GM23338 (cell line): ENCODE measurements around the gene SEPTIN8. TPM values are rescaled to one million over a fixed set of nuclear protein-coding genes. Genes with fewer than 3 reads are reported as not detected.

Experiments
- ATAC-seq: fragments of 200-7000 bp; cut with Tn5 transposase; 3 replicates; pipeline ENCODE4 v1.9.1; 2020
- DNase-seq: peaks from one replicate; pipeline ENCODE4 v3.0.0-alpha.2; 2015; ENCODE audit warnings: low spot score
- H2AFZ ChIP-seq: fragments of 200-600 bp; sonication (generic); 2 replicates; pipeline ENCODE4 v1.8.0; 2016; ENCODE audit warnings: antibody characterized with exemption, mild to moderate bottlenecking, moderate library complexity
- H3F3A ChIP-seq: fragments of 200-600 bp; sonication (generic); replicated peaks from 2 replicates; pipeline ENCODE4 v1.8.0; 2017; ENCODE audit warnings: antibody characterized with exemption, mixed run types, low read depth
- H3K27ac ChIP-seq: fragments of 200-600 bp; sonication (generic); 2 replicates; pipeline ENCODE4 v1.6.1; 2016; ENCODE audit warnings: low read depth
- H3K27me3 ChIP-seq: fragments of 200-600 bp; sonication (generic); 2 replicates; pipeline ENCODE4 v1.8.0; 2016; ENCODE audit warnings: mild to moderate bottlenecking, mixed run types, moderate library complexity; ENCODE audit not compliant: insufficient read depth
- H3K36me3 ChIP-seq: fragments of 200-600 bp; sonication (generic); 2 replicates; pipeline ENCODE4 v1.8.0; 2016; ENCODE audit warnings: mild to moderate bottlenecking; ENCODE audit not compliant: insufficient read depth
- H3K4me1 ChIP-seq: fragments of 200-600 bp; sonication (generic); 2 replicates; pipeline ENCODE4 v1.8.0; 2016; ENCODE audit warnings: mild to moderate bottlenecking, moderate library complexity; ENCODE audit not compliant: insufficient read depth
- H3K4me2 ChIP-seq: fragments of 200-600 bp; sonication (generic); 2 replicates; pipeline ENCODE4 v1.7.1; 2017; ENCODE audit warnings: mixed run types
- H3K4me3 ChIP-seq: fragments of 200-600 bp; sonication (generic); 2 replicates; pipeline ENCODE4 v1.6.1; 2016; ENCODE audit warnings: mixed run types
- H3K79me2 ChIP-seq: fragments of 200-600 bp; sonication (generic); replicated peaks from 2 replicates; pipeline ENCODE4 v1.8.0; 2017; ENCODE audit warnings: mild to moderate bottlenecking; ENCODE audit not compliant: insufficient read depth
- H3K9me2 ChIP-seq: fragments of 200-600 bp; sonication (generic); 2 replicates; pipeline ENCODE4 v1.8.0; 2017; ENCODE audit not compliant: insufficient read depth
- H4K20me1 ChIP-seq: fragments of 200-600 bp; sonication (generic); replicated peaks from 2 replicates; pipeline ENCODE4 v1.8.0; 2017; ENCODE audit warnings: mild to moderate bottlenecking; ENCODE audit not compliant: insufficient read depth
- H3K27ac Mint-ChIP-seq: 2 replicates; pipeline ENCODE4 v1.8.0; 2020; ENCODE audit warnings: inconsistent platforms, mild to moderate bottlenecking, moderate library complexity, mixed read lengths
- H3K27me3 Mint-ChIP-seq: 3 replicates; pipeline ENCODE4 v1.8.0; 2022; ENCODE audit warnings: low read depth, mild to moderate bottlenecking, moderate library complexity, mixed read lengths, inconsistent platforms; ENCODE audit not compliant: insufficient read depth, poor library complexity
- H3K36me3 Mint-ChIP-seq: 3 replicates; pipeline ENCODE4 v1.8.0; 2021; ENCODE audit warnings: low read depth, mild to moderate bottlenecking, inconsistent platforms, moderate library complexity, mixed read lengths
- H3K4me1 Mint-ChIP-seq: 3 replicates; pipeline ENCODE4 v1.8.0; 2020; ENCODE audit warnings: mild to moderate bottlenecking, inconsistent platforms, mixed read lengths
- H3K4me3 Mint-ChIP-seq: 3 replicates; pipeline ENCODE4 v1.8.0; 2021; ENCODE audit warnings: moderate library complexity, mild to moderate bottlenecking, inconsistent platforms, mixed read lengths
- H3K9me3 Mint-ChIP-seq: 3 replicates; pipeline ENCODE4 v1.8.0; 2020; ENCODE audit warnings: moderate library complexity, mild to moderate bottlenecking, inconsistent platforms, mixed read lengths
- CREB1 ChIP-seq: fragments of 250-450 bp; sonication (Bioruptor Pico); IDR thresholded peaks from 2 replicates; pipeline ENCODE4 v1.5.0; 2020; ENCODE audit warnings: low read depth, mild to moderate bottlenecking, moderate library complexity
- EZH2 ChIP-seq: fragments of 200-600 bp; sonication (generic); IDR thresholded peaks from one replicate; pipeline ENCODE4 v1.8.0; 2017; ENCODE audit warnings: antibody characterized with exemption, mild to moderate bottlenecking, low read depth; ENCODE audit not compliant: unreplicated experiment
- JUNB ChIP-seq: IDR thresholded peaks from one replicate; pipeline ENCODE4 v1.6.1; 2016; ENCODE audit warnings: antibody characterized with exemption; ENCODE audit not compliant: unreplicated experiment
- NANOG ChIP-seq: IDR thresholded peaks from 2 replicates; pipeline ENCODE4 v1.6.1; 2016; ENCODE audit warnings: antibody characterized with exemption, borderline replicate concordance
- POLR2AphosphoS5 ChIP-seq: IDR thresholded peaks from 2 replicates; pipeline ENCODE4 v1.6.1; 2016; ENCODE audit warnings: antibody characterized with exemption, low read depth
- STAT1 ChIP-seq: IDR thresholded peaks from one replicate; pipeline ENCODE4 v1.6.1; 2016; ENCODE audit warnings: antibody characterized with exemption; ENCODE audit not compliant: unreplicated experiment
- ZNF114 ChIP-seq: fragments of 250-450 bp; sonication (Bioruptor Pico); IDR thresholded peaks from 2 replicates; pipeline ENCODE4 v1.5.0; 2020; ENCODE audit warnings: mild to moderate bottlenecking, moderate library complexity
- polyA plus RNA-seq: library from polyadenylated mRNA; unstranded; fragments of >200 nt; fragmentation: Nextera tagmentation; extraction: Ambion mirVana; gene quantifications from 2 replicates; pipeline ENCODE4 v1.2.1, GENCODE V29; 2016
- total RNA-seq: library from RNA; depleted of rRNA; stranded (reverse); fragments of >200 nt; shearing (Covaris generic); gene quantifications from 2 replicates; pipeline ENCODE4 v1.2.3, GENCODE V29; 2014
- TF ChIP-seq, protein P1 (sequence below): fragments of 250-450 bp; sonication (Bioruptor Pico); IDR thresholded peaks from 2 replicates; pipeline ENCODE4 v1.5.0; 2020; ENCODE audit warnings: mild to moderate bottlenecking, moderate library complexity
- TF ChIP-seq, protein P2 (sequence below), 2 experiments: fragments of 200-600 bp in 1 of 2; sonication (generic) in 1 of 2; conservative IDR thresholded peaks; 2 replicates each; pipeline versions ENCODE4 v1.5.1 to v1.6.1; 2016 to 2017; ENCODE audit warnings: antibody characterized with exemption in 2 of 2, low read depth in 2 of 2, mild to moderate bottlenecking in 2 of 2, moderate library complexity in 1 of 2
- TF ChIP-seq, protein P3 (sequence below): IDR thresholded peaks from one replicate; pipeline ENCODE4 v1.6.1; 2018; ENCODE audit warnings: antibody characterized with exemption; ENCODE audit not compliant: unreplicated experiment

The SEPTIN8 gene
- total and polyA plus RNA-seq, 2 experiments from 2014 or later = 8.8 to 45.0 TPM

DNA sequence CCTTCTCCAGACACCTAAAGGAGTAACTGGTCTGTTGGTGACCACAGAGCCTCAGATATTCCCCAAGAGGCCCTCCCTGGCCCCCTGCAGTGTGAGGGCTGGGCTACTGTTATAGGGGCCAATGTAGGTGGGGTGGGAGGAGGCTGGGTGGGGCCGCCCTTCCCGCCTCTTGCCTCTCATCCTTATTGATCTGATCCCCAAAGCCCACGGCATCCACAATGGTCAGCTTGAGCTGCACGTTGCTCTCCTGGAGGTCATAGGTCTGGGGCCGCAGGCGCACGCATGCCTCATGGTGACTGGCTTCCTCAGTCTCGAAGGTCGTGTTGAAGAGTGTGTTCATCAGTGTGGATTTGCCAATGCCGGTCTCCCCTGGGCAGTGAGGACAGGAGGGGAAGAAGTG is 13.0 kb downstream of the SEPTIN8 start:
- H3K4me1 Mint-ChIP-seq = no peaks in the 10 kb centered on the region; the same call in 2 of the 3 replicates
- H3K9me2 ChIP-seq = no peaks in the 10 kb centered on the region

More for the DNA sequence above, 13.0 kb downstream of the SEPTIN8 start:
- Histone ChIP-seq H3K27ac (no peak overlapping the region), H3K27me3 (no peaks in the 10 kb centered on the region), H3F3A (no peaks in the 10 kb centered on the region), H3K4me1 (no peaks in the 10 kb centered on the region), H3K79me2 (no peaks in the 10 kb centered on the region), H3K4me3 (no peak overlapping the region), H2AFZ (no peak overlapping the region), H4K20me1 (no peaks in the 10 kb centered on the region), H3K36me3 (no peaks in the 10 kb centered on the region), H3K4me2 (no peak overlapping the region)
- TF ChIP-seq STAT1 = no peak
- TF ChIP-seq, protein P1, sequence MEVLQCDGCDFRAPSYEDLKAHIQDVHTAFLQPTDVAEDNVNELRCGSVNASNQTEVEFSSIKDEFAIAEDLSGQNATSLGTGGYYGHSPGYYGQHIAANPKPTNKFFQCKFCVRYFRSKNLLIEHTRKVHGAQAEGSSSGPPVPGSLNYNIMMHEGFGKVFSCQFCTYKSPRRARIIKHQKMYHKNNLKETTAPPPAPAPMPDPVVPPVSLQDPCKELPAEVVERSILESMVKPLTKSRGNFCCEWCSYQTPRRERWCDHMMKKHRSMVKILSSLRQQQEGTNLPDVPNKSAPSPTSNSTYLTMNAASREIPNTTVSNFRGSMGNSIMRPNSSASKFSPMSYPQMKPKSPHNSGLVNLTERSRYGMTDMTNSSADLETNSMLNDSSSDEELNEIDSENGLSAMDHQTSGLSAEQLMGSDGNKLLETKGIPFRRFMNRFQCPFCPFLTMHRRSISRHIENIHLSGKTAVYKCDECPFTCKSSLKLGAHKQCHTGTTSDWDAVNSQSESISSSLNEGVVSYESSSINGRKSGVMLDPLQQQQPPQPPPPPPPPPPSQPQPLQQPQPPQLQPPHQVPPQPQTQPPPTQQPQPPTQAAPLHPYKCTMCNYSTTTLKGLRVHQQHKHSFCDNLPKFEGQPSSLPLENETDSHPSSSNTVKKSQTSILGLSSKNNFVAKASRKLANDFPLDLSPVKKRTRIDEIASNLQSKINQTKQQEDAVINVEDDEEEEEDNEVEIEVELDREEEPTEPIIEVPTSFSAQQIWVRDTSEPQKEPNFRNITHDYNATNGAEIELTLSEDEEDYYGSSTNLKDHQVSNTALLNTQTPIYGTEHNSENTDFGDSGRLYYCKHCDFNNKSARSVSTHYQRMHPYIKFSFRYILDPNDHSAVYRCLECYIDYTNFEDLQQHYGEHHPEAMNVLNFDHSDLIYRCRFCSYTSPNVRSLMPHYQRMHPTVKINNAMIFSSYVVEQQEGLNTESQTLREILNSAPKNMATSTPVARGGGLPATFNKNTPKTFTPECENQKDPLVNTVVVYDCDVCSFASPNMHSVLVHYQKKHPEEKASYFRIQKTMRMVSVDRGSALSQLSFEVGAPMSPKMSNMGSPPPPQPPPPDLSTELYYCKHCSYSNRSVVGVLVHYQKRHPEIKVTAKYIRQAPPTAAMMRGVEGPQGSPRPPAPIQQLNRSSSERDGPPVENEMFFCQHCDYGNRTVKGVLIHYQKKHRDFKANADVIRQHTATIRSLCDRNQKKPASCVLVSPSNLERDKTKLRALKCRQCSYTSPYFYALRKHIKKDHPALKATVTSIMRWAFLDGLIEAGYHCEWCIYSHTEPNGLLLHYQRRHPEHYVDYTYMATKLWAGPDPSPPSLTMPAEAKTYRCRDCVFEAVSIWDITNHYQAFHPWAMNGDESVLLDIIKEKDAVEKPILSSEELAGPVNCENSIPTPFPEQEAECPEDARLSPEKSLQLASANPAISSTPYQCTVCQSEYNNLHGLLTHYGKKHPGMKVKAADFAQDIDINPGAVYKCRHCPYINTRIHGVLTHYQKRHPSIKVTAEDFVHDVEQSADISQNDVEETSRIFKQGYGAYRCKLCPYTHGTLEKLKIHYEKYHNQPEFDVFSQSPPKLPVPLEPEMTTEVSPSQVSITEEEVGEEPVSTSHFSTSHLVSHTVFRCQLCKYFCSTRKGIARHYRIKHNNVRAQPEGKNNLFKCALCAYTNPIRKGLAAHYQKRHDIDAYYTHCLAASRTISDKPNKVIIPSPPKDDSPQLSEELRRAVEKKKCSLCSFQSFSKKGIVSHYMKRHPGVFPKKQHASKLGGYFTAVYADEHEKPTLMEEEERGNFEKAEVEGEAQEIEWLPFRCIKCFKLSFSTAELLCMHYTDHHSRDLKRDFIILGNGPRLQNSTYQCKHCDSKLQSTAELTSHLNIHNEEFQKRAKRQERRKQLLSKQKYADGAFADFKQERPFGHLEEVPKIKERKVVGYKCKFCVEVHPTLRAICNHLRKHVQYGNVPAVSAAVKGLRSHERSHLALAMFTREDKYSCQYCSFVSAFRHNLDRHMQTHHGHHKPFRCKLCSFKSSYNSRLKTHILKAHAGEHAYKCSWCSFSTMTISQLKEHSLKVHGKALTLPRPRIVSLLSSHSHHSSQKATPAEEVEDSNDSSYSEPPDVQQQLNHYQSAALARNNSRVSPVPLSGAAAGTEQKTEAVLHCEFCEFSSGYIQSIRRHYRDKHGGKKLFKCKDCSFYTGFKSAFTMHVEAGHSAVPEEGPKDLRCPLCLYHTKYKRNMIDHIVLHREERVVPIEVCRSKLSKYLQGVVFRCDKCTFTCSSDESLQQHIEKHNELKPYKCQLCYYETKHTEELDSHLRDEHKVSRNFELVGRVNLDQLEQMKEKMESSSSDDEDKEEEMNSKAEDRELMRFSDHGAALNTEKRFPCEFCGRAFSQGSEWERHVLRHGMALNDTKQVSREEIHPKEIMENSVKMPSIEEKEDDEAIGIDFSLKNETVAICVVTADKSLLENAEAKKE (CRISPR knock-in tag) = no peak
- TF ChIP-seq ZNF114 (CRISPR knock-in tag) = no peak
- no peak for TF ChIP-seq JUNB
- TF ChIP-seq NANOG = no peak
- TF ChIP-seq, protein P2, sequence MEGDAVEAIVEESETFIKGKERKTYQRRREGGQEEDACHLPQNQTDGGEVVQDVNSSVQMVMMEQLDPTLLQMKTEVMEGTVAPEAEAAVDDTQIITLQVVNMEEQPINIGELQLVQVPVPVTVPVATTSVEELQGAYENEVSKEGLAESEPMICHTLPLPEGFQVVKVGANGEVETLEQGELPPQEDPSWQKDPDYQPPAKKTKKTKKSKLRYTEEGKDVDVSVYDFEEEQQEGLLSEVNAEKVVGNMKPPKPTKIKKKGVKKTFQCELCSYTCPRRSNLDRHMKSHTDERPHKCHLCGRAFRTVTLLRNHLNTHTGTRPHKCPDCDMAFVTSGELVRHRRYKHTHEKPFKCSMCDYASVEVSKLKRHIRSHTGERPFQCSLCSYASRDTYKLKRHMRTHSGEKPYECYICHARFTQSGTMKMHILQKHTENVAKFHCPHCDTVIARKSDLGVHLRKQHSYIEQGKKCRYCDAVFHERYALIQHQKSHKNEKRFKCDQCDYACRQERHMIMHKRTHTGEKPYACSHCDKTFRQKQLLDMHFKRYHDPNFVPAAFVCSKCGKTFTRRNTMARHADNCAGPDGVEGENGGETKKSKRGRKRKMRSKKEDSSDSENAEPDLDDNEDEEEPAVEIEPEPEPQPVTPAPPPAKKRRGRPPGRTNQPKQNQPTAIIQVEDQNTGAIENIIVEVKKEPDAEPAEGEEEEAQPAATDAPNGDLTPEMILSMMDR (conservative IDR thresholded peaks at IDR 0.05; ENCODE audit: low read depth in 2 of 2) = no peak
- TF ChIP-seq, protein P3, sequence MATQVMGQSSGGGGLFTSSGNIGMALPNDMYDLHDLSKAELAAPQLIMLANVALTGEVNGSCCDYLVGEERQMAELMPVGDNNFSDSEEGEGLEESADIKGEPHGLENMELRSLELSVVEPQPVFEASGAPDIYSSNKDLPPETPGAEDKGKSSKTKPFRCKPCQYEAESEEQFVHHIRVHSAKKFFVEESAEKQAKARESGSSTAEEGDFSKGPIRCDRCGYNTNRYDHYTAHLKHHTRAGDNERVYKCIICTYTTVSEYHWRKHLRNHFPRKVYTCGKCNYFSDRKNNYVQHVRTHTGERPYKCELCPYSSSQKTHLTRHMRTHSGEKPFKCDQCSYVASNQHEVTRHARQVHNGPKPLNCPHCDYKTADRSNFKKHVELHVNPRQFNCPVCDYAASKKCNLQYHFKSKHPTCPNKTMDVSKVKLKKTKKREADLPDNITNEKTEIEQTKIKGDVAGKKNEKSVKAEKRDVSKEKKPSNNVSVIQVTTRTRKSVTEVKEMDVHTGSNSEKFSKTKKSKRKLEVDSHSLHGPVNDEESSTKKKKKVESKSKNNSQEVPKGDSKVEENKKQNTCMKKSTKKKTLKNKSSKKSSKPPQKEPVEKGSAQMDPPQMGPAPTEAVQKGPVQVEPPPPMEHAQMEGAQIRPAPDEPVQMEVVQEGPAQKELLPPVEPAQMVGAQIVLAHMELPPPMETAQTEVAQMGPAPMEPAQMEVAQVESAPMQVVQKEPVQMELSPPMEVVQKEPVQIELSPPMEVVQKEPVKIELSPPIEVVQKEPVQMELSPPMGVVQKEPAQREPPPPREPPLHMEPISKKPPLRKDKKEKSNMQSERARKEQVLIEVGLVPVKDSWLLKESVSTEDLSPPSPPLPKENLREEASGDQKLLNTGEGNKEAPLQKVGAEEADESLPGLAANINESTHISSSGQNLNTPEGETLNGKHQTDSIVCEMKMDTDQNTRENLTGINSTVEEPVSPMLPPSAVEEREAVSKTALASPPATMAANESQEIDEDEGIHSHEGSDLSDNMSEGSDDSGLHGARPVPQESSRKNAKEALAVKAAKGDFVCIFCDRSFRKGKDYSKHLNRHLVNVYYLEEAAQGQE = no peak
- no peak for TF ChIP-seq POLR2AphosphoS5
- no peak for TF ChIP-seq CREB1 (CRISPR knock-in tag)
- no peak for TF ChIP-seq EZH2
- Mint-ChIP-seq H3K27ac (no peak overlapping the region), H3K27me3 (peaks cover 10% of the 10 kb centered on the region), H3K36me3 (peaks cover 15% of the 10 kb centered on the region; the same call in 1 of the 3 replicates), H3K4me3 (no peak overlapping the region), H3K9me3 (no peaks in the 10 kb centered on the region)
- DNase-seq (no peak), ATAC-seq (no peak)
